NCI-H128 (cell line): ENCODE data around the gene ANGPTL4.
"Not testable (repeated sequence)": the region's sequence is repeated elsewhere in the genome, so short reads cannot be mapped to it uniquely, and the experiment has no call there.

Experiments used
- DNase-seq: peaks from one replicate; lab custom pipeline; 2025; ENCODE audit not compliant: unreplicated experiment; lab: John Stamatoyannopoulos, UW

The ANGPTL4 gene

DNA sequence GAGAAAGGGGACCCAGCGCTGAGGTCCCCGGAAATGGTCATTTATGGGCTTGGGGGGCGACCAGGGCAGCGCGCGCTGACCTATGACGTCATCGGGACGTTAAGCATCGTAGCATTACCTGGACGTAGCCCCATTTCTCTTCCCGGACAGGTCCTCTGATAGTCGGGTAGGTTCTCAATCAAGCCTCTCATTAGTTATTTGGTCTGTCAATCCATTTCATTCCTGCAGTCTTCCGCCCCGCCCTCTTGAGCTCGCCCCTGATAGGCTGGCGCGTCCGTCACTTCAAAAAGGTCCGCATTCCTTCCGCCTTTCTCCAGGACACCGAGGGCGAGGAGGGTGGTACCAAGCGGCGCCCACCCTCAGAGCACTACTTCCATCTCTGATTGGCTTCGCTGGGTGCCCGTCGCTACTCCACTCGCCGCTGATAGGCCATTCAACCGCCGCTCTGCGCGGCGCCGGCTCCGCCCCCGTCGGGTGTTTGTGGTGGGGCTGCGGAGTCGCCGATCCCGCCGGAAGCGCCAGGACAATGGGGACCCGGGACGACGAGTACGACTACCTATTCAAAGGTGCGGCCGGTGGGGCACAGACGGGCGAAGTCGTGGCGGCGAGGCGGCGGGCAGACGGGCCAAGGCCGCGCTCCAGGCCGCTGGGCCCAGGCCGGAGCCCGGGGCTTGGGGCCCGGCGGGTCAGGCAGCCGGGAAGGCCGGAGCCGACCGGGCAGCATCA, 26.1 kb downstream of the ANGPTL4 start, which contains the start of gene RAB11B:
Gene RAB11B, plus strand, starts transcription at position 470 of the 726 bp plus-strand sequence. Its CDS starts 57 bp downstream, at position 527.
- peak; percentile 99 for DNase-seq

- DNase-seq = peak; percentile 53
These were observed 26.6 kb downstream of the ANGPTL4 start for GRCh38 chr19:8390617-8390981.

DNA sequence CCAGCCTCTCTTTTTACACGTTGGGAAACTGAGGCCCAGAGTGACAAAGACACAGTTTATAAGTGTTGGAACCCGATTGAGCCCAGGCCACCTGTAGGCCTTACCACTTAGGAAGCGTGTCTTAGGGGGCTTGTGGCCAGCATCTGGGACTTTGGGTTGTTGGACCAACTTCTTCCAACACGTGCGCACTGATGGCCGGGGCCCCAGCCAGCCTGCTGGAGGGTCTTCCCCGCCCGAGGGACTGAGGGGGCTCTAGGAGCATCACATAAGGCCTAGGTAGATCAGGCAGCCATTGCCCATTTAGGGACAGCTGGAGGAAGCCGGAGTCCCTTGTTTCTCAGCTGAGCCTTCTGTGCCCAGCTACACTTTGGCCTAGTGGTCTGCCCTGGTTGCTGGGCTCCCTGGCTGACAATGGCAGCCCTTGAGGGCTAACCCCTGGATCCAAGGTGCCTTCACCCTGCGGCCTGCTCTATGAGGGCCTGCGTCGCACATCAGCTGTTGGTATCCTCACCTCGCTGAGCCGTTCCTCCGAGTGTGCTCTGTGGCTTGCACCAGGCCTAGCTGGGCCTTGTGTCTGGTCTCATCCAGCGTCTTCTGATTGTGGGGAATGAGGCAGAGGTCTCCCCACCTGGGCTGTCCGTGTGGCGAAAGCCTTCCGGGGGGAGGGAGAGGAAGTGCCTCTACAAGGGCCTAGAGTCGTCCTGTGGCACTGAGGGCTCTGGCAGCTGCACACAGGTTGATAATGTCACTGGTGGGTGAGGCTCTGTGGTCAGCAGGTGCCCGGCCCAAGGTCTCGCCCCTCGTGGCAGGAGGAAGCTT, 27.5 kb downstream of the ANGPTL4 start:
- no peak for DNase-seq

DNA sequence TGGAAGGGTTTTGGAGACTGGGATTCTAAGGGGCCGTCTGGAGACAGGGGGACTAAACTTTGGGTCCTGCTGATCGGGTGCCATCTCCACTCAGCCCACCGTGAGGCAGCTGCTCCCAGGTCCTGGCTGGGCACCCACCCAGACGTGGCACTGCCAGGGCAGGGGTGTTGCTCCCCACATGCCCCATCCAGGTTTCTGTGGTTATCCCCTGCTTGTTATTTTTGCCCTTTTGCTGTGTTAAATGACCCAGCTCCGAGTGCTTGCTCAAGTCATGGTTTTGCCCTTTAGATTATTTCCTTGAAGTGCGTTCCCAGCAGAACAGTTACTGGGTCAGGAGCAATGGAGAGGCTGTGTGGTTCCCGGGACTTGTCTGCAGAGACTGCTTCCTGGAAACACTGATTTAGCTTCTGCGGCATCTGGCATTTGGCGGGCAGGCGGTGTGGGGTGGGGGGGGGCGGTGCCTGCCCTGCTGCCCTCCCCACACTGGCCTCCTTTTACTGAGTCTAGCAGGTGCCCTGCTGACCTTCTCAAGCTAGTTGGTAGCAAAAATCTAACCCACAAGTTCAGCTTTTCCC, 28.1 kb downstream of the ANGPTL4 start:
- DNase-seq = no peak

GRCh38 chr19:8393192-8393870, 29.4 kb downstream of the ANGPTL4 start:
- DNase-seq = no peak

GRCh38 chr19:8393871-8394250, 29.9 kb downstream of the ANGPTL4 start:
- no peak for DNase-seq

GRCh38 chr19:8395621-8396082, 31.7 kb downstream of the ANGPTL4 start:
- no peak for DNase-seq

DNA sequence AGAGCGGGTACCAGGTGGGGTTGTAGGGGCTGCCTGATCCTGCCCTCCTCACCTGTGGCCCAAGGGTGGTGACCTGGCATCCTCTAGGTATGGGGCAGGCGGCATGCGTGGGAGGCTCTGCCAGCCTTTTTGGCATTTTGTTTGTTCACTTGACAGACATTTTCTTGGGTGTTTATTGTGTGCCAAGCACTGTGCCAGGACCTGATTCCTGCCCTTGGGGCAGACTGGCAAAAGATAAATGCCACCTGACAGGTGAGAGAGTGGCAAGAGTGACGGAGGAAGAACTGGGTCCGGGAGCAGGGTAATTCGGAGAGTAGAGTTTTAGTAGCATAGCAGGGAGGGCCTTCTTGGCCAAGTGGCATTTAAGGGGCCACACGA, 32.2 kb downstream of the ANGPTL4 start:
- DNase-seq = no peak

DNA sequence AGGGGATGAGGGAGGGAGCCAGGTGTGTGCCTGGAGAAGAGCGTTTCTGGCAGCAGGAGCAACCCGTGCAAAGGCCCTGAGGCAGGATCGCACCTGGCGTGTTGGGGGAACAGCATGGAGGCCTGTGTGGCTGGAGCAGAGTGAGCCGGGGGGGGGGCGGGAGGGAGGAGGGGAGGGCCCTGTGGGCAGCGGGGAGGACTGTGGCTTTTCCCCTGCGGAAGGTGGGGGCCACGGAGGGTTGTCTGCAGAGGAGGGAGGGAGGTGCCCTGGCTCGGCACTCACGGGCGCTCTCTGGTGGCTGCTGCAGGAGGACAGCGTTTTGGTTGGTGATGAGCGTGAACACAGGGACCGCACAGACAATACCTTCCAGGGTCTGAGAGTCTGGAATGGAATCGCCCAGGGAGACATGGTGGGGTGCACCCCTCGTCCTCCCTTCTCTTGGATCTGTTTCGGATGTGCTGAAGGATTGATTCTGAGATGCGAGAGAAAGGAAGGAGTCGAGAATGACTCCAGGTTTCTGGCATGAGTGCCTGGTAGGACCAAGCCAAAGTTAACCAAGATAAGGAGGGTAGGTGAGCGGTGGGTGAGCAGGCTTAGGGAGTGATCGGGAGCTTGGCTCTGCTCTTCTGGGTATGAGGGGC, 32.7 kb downstream of the ANGPTL4 start:
- DNase-seq = no peak

- no peak for DNase-seq
These were observed 33.3 kb downstream of the ANGPTL4 start for GRCh38 chr19:8397271-8397670.

GRCh38 chr19:8397746-8398310, 33.9 kb downstream of the ANGPTL4 start:
- no peak for DNase-seq

DNA sequence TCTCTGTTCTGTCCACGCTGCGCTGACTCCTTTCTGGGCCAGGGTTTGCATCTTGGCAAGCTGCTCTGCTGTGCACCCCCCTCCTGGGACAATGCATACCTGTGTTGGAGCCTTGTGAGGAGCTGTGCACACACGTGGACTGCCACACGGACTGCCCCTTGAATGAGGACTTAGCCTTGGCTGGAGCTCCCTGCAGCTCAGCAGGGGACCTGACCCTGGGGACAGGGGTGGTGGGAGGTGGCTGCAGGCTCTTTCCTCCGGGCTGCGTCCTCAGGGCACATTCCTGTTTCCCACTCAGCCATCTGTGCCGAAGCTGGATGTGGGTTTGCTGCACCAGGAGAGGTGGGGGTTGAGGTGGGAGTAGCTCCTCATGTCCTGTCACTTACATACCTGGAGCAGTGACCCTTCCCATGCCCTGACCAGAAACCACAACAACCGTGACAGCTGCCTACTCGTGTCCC, 34.4 kb downstream of the ANGPTL4 start:
- DNase-seq = no peak

DNA sequence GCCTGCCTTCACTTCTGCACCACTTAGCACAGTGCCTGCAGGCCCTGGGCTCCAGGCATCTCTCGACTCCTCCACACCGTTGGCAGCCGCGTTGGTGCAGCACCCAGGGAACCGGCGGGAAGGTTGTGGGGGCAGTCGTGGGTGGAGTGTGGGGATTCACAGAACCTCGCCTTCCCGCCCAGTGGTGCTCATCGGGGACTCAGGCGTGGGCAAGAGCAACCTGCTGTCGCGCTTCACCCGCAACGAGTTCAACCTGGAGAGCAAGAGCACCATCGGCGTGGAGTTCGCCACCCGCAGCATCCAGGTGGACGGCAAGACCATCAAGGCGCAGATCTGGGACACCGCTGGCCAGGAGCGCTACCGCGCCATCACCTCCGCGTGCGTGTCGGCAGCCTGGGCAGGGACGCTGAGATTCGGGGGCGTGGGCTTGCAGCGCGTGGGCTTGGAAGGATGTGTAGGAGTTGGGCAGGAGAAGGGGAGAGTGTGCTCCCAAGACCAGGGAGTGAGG, 35.8 kb downstream of the ANGPTL4 start:
- DNase-seq = no peak

- no peak for DNase-seq
These were observed 38.0 kb downstream of the ANGPTL4 start for GRCh38 chr19:8401981-8402411.

DNA sequence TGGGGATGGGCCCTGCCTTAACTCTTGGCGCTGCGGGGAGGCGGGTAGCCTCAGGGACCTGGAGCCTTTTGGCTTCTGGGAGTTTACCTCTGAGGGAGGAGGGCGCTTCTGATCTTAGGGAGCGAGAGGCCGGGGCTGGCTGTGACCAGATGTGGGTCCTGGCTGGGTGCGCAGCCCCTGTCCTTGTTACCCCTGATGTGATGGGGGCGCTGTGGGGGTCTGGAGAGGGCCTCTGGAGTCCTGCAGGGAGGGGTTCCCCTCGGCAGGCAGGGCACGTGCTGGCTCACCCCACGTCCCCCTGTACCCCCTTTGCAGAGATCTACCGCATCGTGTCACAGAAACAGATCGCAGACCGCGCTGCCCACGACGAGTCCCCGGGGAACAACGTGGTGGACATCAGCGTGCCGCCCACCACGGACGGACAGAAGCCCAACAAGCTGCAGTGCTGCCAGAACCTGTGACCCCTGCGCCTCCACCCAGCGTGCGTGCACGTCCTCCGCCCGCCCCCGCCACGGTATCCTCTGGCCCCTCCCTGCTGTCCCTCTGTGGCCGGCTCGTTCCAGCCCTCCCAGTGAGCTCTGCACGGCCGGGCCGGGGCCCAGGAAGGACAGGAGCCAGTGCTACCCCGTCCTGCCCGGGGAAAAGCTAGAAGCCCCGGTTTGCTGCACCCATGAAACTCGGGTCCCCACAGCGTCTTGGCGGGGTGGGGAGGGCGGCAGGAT, 39.3 kb downstream of the ANGPTL4 start:
- DNase-seq = no peak

DNA sequence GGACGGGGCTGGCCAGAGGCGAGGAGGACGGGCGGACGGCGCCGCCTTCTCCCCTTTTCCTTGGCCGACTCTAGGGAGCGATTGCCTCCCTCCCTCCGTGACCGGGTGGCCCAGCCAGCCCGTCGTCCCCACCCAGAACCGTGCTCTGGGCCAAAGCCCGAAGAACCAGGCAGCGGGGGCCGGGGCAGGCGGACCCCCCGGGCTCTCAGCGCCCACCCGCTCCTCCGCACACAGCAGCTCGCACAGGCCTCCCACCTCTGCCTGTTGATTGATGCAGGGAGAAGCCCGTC, 39.8 kb downstream of the ANGPTL4 start:
- no peak for DNase-seq

DNA sequence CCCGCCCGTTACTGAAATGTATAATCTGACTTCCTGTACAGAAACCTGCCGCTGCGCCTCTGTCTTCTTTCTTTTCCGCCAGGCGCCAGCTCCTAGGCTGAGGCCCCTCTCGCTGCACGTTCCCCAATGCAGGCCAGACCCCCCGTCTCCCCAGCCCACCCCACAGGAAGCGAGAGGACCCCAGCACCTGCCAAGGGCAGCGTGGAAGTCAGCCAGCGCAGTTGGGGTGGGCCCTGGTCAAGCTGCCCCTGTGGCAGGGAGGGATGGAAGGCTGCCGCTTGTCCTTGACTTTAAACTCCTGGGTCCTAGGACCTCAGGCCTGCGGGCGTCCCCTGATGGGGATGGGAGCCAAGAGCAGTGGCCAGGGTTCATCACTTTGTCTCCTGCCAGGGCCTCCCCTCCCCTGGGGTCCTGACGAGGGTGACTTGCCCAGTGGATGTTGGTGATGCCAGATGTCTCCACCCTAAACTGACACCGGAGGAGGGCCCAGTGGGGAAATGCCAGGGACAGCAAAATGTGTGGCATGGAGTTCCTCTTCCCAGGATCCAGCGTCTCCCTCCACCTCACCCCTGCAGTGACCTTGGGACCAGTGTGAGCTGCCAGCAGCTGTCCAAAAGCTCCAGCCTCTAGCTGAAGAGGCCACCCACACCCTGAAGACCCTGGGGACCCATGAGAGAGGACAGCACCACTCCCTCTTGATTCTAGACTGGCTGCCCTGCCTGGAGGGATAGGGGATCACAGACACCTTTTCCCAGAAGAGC, 40.6 kb downstream of the ANGPTL4 start:
- no peak for DNase-seq

GRCh38 chr19:8410718-8411117, 46.8 kb downstream of the ANGPTL4 start:
- not testable (repeated sequence) for DNase-seq
